NB4 (cell line): ENCODE measurements around the gene GLCE.

Source experiments
- DNase-seq: peaks from one replicate; pipeline ENCODE4 v3.0.0; 2010; ENCODE audit warnings: low read depth
- H3K4me3 ChIP-seq: one replicate; pipeline ENCODE4 v1.5.1; 2011; ENCODE audit warnings: mild to moderate bottlenecking, low read depth, low read length, moderate library complexity
- MYC ChIP-seq: IDR thresholded peaks from 2 replicates; pipeline ENCODE4 v1.6.1; 2011; ENCODE audit warnings: low read depth, low read length
- POLR2A ChIP-seq: IDR thresholded peaks from 2 replicates; pipeline ENCODE4 v1.6.1; 2011; ENCODE audit warnings: mild to moderate bottlenecking; ENCODE audit not compliant: insufficient read length; ENCODE audit errors: extremely low read depth
- TF ChIP-seq, protein P1 (sequence below): IDR thresholded peaks from one replicate; pipeline ENCODE4 v1.5.1; 2012; ENCODE audit warnings: low read depth, low read length
- TF ChIP-seq, protein P2 (sequence below): IDR thresholded peaks from 2 replicates; pipeline ENCODE4 v1.6.1; 2011; ENCODE audit warnings: low read depth, low read length

GLCE gene

DNA sequence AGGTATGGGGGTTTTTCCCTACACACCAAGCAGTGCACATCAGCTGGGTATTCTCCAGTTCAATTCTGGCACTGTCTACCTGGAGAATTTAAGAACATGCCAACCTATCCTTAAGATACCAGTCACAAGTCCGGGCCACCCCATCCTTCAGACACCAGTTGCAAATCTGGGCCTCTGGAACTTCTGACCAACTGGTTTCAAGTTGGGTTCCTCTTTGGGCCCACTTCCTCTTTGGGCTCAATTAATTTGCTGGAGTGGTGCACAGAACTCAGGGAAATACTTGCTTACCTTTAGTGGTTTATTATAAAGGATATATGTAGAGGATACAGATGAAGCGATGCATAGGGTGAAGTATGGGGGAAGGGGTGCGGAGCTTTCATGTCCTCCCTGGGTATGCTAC lies 25.3 kb downstream of the GLCE start:
- peak; percentile 10 for DNase-seq
- no peak for TF ChIP-seq MYC
- TF ChIP-seq, protein P1, sequence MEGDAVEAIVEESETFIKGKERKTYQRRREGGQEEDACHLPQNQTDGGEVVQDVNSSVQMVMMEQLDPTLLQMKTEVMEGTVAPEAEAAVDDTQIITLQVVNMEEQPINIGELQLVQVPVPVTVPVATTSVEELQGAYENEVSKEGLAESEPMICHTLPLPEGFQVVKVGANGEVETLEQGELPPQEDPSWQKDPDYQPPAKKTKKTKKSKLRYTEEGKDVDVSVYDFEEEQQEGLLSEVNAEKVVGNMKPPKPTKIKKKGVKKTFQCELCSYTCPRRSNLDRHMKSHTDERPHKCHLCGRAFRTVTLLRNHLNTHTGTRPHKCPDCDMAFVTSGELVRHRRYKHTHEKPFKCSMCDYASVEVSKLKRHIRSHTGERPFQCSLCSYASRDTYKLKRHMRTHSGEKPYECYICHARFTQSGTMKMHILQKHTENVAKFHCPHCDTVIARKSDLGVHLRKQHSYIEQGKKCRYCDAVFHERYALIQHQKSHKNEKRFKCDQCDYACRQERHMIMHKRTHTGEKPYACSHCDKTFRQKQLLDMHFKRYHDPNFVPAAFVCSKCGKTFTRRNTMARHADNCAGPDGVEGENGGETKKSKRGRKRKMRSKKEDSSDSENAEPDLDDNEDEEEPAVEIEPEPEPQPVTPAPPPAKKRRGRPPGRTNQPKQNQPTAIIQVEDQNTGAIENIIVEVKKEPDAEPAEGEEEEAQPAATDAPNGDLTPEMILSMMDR: no peak
- TF ChIP-seq POLR2A: no peak
- TF ChIP-seq, protein P2, sequence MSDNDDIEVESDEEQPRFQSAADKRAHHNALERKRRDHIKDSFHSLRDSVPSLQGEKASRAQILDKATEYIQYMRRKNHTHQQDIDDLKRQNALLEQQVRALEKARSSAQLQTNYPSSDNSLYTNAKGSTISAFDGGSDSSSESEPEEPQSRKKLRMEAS: no peak

DNA sequence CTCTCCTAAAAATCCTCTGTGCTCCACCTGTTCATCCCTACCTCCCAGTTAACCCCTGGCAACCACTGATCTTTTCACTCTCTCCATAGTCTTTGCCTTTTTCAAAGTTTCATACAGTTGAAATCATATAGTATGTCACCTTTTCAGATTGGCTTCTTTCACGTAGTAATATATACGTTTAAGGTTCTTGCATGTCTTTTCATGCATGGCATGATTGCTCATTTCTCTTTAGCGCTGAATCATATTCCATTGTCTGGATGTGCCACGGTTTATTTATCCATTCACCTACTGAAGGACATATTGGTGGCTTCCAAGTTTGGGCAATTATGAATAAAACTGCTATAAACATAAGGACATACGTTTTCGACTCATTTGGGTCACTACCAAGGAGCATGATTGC lies 28.7 kb downstream of the GLCE start:
- DNase-seq: no peak
- TF ChIP-seq, protein P1: no peak
- no peak for TF ChIP-seq MYC
- TF ChIP-seq, protein P2: no peak
- TF ChIP-seq POLR2A: no peak
- H3K4me3 ChIP-seq: no peak overlapping the region

More for the DNA sequence above, 25.3 kb downstream of the GLCE start:
- H3K4me3 ChIP-seq: no peak overlapping the region

DNA sequence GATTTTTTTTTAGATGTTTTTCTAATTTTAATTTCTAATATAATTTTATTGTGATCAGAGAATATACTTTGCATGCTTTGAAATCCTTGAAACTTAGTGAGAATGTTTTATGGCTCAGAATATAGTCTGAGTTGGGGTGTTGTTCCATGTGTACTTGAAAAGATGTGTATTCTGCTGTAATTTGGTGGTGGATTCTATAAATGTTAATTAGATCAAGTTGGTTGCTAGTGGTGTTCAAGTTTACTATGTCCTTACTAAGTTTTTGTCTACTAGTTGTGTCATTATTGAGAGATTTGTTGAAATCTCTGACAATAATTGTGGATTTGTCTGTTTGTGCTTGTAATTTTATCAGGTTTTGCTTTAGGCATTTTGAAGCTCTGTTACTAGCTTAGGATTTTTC lies 29.7 kb downstream of the GLCE start:
- no peak for DNase-seq
- TF ChIP-seq, protein P1: no peak
- TF ChIP-seq POLR2A (no peak), MYC (no peak)
- TF ChIP-seq, protein P2: no peak
- H3K4me3 ChIP-seq: no peak overlapping the region

DNA sequence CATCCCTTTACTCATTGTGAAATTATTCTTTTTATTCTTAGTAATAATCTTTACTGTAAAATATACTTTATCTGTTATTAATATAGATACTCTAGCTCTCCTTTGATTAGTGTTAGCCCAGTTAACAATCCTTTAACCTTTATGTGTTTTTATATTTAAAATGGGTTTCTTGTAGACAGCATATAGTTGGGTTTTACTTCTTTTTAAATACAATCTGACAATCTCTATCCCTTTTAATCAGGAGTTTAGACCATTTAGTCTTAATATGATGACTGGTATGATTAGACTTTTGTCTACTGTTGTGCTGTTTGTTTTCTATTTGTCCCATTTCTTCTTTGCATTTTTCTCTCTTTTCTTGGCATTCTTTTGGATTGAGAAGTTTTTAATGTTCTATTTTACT lies 30.1 kb downstream of the GLCE start:
- TF ChIP-seq, protein P1: no peak
- TF ChIP-seq POLR2A (no peak), MYC (no peak)
- TF ChIP-seq, protein P2: no peak
- DNase-seq: no peak
- H3K4me3 ChIP-seq: no peak overlapping the region

DNA sequence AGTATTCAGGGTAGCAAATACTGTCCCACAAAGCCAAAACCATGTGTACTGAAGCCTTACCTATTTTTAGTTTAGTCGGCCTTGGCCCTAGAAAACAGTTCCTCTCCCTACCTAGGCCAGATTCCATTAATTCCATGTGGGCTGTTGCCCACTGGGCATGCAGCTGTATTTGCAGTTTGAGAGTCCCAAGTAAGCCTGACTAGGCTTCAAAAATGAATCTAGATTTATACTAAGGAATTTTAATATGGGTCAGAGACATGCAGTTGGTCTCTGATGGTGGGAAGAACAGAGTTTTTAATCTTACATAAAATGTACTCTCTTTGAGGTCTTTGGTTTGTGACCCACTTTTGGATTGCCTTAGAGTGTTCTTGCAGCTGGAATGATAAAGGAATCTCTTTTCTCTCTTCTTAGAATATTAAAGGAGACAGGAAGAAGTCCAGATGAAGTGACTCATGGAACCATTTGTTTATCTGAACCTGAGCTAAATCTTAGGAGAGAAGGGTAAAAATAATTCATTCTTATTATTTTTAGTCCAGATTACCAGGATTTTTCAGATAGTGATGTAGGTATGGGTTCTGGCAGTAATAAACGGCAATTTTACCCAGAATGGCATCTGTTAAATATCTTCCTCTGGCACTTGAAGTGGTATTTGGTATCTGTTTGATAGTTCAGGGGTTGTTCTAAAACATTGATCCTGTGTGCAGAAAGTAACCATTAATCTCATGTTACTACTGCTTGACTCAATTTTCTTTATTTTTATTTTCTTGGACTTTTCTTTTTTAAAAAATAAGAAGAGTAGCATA lies 33.8 kb downstream of the GLCE start:
- TF ChIP-seq, protein P2: no peak
- TF ChIP-seq POLR2A: no peak
- no peak for TF ChIP-seq MYC
- TF ChIP-seq, protein P1: no peak
- H3K4me3 ChIP-seq: no peak overlapping the region
- no peak for DNase-seq
